ENCODE results near the gene DLEU7. TPM values are rescaled to one million over a fixed set of nuclear protein-coding genes. Genes with fewer than 3 reads are reported as not detected.

The DLEU7 gene
- total and polyA plus RNA-seq, 2 of the 8 experiments (the other 6 are each of a cell fraction or from before 2014, with no cell fraction given): 4.9 to 5.2 TPM

DNA sequence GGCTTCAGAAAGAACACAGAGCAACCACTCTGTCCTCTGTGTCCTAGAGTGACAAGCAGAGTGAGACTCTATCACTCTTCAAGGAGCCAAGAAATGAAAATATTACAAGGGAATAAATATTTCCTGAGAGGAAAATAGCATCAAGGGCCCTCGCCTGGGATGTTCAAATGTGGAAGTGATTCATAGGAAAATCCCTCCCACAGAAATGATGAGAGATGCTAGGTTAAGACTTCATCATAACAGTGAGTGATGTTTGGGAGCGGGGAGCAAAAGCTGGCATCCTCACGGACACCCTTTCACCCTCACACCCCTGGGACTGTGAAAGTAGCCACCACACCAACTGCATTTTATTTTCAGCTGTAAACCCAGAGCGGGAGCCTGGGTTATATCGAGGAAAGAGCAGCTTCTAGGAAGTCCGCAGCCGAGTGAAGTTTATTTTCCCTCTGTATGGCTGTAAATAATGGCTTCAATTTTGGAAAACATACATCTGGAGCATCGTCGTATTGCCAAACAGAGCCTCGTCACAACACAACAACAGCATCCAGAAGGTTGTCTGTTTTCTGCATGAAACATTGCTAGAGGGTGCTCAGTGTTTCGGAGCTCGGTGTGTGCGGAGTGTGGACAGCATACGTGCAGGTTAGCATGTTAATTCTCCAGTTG lies 54.8 kb downstream of the DLEU7 start:
- Histone ChIP-seq H4K8ac (ENCODE audit: extremely low read depth, insufficient read depth, low read length) (no peak overlapping the region), H3K9ac (replicated peaks in 1 of 4; ENCODE audit: extremely low read depth in 1 of 4, low read depth in 3 of 4, low read length in 3 of 4) (no peak overlapping the region), H2AK5ac (ENCODE audit: low read depth, low read length) (no peak overlapping the region), H3K27ac (ENCODE audit: low read depth, low read length) (no peak overlapping the region), H3K4me2 (ENCODE audit: insufficient read depth in 1 of 2, low read depth in 2 of 2, low read length in 2 of 2) (no peak overlapping the region), H2BK5ac (ENCODE audit: low read depth, low read length) (no peak overlapping the region), H3K56ac (replicated peaks; ENCODE audit: insufficient read length, low read depth, low read length) (no peak overlapping the region), H3K36me3 (ENCODE audit: control insufficient read depth in 2 of 4, insufficient read depth in 4 of 4, low read length in 3 of 4) (no peaks in the 10 kb centered on the region), H3K9me3 (ENCODE audit: insufficient read depth in 2 of 2, low read depth in 1 of 2, low read length in 1 of 2) (no peaks in the 10 kb centered on the region), H3K23ac (ENCODE audit: insufficient read length) (no peak overlapping the region), H2AFZ (ENCODE audit: low read length) (no peak overlapping the region), H3K23me2 (ENCODE audit: low read depth, low read length) (no peaks in the 10 kb centered on the region), H3K4me3 (ENCODE audit: extremely low read depth in 1 of 4, insufficient read depth in 2 of 4, low read depth in 3 of 4, low read length in 4 of 4) (no peak overlapping the region), H3K27me3 (replicated peaks in 1 of 4; ENCODE audit: control insufficient read depth in 3 of 4, extremely low read depth in 1 of 4, insufficient read depth in 3 of 4, low read length in 3 of 4) (no peaks in the 10 kb centered on the region; a peak in 1 of 7 replicates), H2BK120ac (replicated peaks; ENCODE audit: low read depth, low read length) (peak overlapping the region; percentile 40), H2BK15ac (ENCODE audit: low read length) (no peak overlapping the region), H3K79me2 (ENCODE audit: control insufficient read depth in 1 of 2, insufficient read depth in 2 of 2, low read length in 2 of 2) (no peaks in the 10 kb centered on the region), H2BK20ac (ENCODE audit: low read length) (no peak overlapping the region), H4K91ac (replicated peaks; ENCODE audit: insufficient read length, low read length) (no peak overlapping the region), H3K4me1 (replicated peaks in 1 of 4; ENCODE audit: control insufficient read depth in 3 of 4, insufficient read depth in 4 of 4, low read length in 3 of 4) (peaks cover 0 to 10% (median 4%) of the 10 kb centered on the region in 4 experiments; a peak in 3 of 7 replicates), H3K18ac (ENCODE audit: extremely low read depth, low read length) (peak overlapping the region; percentile 2; the same call in 1 of the 2 replicates), H3K14ac (ENCODE audit: insufficient read length) (no peak overlapping the region), H4K20me1 (replicated peaks in 1 of 2; ENCODE audit: control insufficient read depth in 1 of 2, insufficient read depth in 2 of 2, low read length in 2 of 2) (no peaks in the 10 kb centered on the region), H3K4ac (replicated peaks; ENCODE audit: insufficient read length, low read depth, low read length) (no peak overlapping the region), H3K79me1 (ENCODE audit: low read depth, low read length) (no peaks in the 10 kb centered on the region), H4K5ac (ENCODE audit: insufficient read length, low read depth, low read length) (no peak overlapping the region), H2BK12ac (ENCODE audit: low read depth, low read length) (no peak overlapping the region)
- 93% methylated on average over 14 of the region's 14 CpGs; no CpG with 5 or more reads in 1 of the 2 experiments for WGBS, 2 experiments (ENCODE audit: extremely low coverage in 1 of 2, insufficient coverage in 1 of 2, insufficient read length in 1 of 2, insufficient replicate concordance in 2 of 2, low coverage in 1 of 2, low lambda C conversion rate in 2 of 2, missing lambda C conversion rate in 1 of 2)
- CTCF ChIA-PET (ENCODE audit: partially characterized antibody): interaction anchor here (0.6 kb wide), 1 partner anchor 749 kb away, joined by 3 read pairs; no protein-coding TSS in a partner anchor
- TF ChIP-seq CEBPB (IDR thresholded peaks at IDR 0.05; ENCODE audit: low read depth, low read length): no peak
- no peak for TF ChIP-seq POLR2A (IDR thresholded peaks at IDR 0.05; ENCODE audit: control extremely low read depth in 1 of 2, low read depth in 2 of 2, low read length in 2 of 2)
- no peak for TF ChIP-seq BCL11A (IDR thresholded peaks at IDR 0.05; ENCODE audit: low read depth in 2 of 2, low read length in 2 of 2)
- no peak for TF ChIP-seq CHD1 (IDR thresholded peaks at IDR 0.05; ENCODE audit: low read depth, low read length)
- no peak for TF ChIP-seq PHF8 (conservative IDR thresholded peaks at IDR 0.05; ENCODE audit: low read depth, low read length)
- TF ChIP-seq, protein P1, sequence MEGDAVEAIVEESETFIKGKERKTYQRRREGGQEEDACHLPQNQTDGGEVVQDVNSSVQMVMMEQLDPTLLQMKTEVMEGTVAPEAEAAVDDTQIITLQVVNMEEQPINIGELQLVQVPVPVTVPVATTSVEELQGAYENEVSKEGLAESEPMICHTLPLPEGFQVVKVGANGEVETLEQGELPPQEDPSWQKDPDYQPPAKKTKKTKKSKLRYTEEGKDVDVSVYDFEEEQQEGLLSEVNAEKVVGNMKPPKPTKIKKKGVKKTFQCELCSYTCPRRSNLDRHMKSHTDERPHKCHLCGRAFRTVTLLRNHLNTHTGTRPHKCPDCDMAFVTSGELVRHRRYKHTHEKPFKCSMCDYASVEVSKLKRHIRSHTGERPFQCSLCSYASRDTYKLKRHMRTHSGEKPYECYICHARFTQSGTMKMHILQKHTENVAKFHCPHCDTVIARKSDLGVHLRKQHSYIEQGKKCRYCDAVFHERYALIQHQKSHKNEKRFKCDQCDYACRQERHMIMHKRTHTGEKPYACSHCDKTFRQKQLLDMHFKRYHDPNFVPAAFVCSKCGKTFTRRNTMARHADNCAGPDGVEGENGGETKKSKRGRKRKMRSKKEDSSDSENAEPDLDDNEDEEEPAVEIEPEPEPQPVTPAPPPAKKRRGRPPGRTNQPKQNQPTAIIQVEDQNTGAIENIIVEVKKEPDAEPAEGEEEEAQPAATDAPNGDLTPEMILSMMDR (IDR thresholded peaks at IDR 0.05; ENCODE audit: control extremely low read depth in 1 of 3, insufficient read depth in 1 of 3, low read depth in 1 of 3, low read length in 3 of 3): no peak
- FAIRE-seq: no peak
- POLR2A ChIA-PET (ENCODE audit: partially characterized antibody): no interaction called here
- DNase-seq (ENCODE audit: low read depth in 1 of 2, low spot score in 2 of 2): no peak

All from H1 (cell line).